ENCODE results near the gene FHDC1. TPM values are rescaled to one million over a fixed set of nuclear protein-coding genes. Genes with fewer than 3 reads are reported as not detected.

The FHDC1 gene
- total and polyA plus RNA-seq, 11 donors = 0.04 to 0.97 (median 0.21) TPM

DNA sequence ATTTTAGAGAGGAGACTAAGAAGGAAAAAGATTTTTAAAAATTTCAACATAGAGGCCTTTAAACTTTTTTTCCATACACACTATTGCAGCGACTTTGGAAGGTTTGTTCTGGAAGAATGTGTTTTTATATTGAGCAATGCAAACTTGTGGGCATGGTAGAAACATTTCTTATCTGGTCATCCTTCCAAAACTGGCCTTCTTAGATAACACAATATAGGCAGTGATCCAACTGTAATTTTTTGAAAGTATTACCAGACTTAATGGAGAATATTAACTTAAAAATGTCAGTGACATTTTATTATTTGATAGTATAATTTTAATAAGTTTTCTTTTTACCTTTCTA is 25.6 kb downstream of the FHDC1 start:
- intact Hi-C loops (cut with DNase I) = no loop called here
- no peaks in the 10 kb centered on the region for H3K27me3 ChIP-seq
- TF ChIP-seq, protein P1, sequence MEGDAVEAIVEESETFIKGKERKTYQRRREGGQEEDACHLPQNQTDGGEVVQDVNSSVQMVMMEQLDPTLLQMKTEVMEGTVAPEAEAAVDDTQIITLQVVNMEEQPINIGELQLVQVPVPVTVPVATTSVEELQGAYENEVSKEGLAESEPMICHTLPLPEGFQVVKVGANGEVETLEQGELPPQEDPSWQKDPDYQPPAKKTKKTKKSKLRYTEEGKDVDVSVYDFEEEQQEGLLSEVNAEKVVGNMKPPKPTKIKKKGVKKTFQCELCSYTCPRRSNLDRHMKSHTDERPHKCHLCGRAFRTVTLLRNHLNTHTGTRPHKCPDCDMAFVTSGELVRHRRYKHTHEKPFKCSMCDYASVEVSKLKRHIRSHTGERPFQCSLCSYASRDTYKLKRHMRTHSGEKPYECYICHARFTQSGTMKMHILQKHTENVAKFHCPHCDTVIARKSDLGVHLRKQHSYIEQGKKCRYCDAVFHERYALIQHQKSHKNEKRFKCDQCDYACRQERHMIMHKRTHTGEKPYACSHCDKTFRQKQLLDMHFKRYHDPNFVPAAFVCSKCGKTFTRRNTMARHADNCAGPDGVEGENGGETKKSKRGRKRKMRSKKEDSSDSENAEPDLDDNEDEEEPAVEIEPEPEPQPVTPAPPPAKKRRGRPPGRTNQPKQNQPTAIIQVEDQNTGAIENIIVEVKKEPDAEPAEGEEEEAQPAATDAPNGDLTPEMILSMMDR (IDR thresholded peaks at IDR 0.05) = no peak
- no peak for TF ChIP-seq POLR2A (IDR thresholded peaks at IDR 0.05)
- no peak overlapping the region for H3K27ac ChIP-seq
- peaks cover 0 to 18% (median 11%) of the 10 kb centered on the region in 12 donors for H3K4me1 ChIP-seq
- no peaks in the 10 kb centered on the region for H3K36me3 ChIP-seq
- H3K4me3 ChIP-seq = no peak overlapping the region
- WGBS, 4 donors = 84 to 93% (median 89%) methylated on average over 1 of the region's 1 CpG
- H3K9me3 ChIP-seq = no peaks in the 10 kb centered on the region
- ATAC-seq (no peak), DNase-seq (no peak)

DNA sequence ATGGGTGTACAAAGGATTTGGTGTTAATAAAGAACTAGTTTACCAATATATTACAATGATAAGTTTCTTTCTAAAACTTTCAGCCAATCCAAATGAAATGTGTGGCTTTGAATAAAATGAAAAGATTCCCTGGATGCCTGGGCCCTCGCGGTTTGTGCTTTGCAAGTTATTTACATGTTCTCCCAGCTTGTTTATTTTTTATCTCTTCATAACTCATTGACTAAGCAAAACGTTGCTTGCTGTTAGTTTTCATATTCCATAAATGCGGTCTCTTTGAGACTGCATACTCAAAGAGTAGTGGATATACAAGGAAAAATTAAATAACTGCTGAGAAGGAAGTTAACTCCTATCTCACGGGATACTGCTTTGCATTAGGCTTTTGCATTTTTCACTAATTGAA is 26.0 kb downstream of the FHDC1 start:
- H3K36me3 ChIP-seq = no peaks in the 10 kb centered on the region
- ATAC-seq (no peak), DNase-seq (no peak)
- no peaks in the 10 kb centered on the region for H3K9me3 ChIP-seq
- 88 to 92% (median 91%) methylated on average over 5 of the region's 5 CpGs for WGBS, 4 donors
- H3K27ac ChIP-seq = no peak overlapping the region
- intact Hi-C loops (cut with DNase I) = no loop called here
- H3K27me3 ChIP-seq = no peaks in the 10 kb centered on the region
- H3K4me1 ChIP-seq = peaks cover 0 to 14% (median 8%) of the 10 kb centered on the region in 12 donors
- TF ChIP-seq, protein P1 (IDR thresholded peaks at IDR 0.05) = no peak
- no peak for TF ChIP-seq POLR2A (IDR thresholded peaks at IDR 0.05)
- H3K4me3 ChIP-seq = no peak overlapping the region

DNA sequence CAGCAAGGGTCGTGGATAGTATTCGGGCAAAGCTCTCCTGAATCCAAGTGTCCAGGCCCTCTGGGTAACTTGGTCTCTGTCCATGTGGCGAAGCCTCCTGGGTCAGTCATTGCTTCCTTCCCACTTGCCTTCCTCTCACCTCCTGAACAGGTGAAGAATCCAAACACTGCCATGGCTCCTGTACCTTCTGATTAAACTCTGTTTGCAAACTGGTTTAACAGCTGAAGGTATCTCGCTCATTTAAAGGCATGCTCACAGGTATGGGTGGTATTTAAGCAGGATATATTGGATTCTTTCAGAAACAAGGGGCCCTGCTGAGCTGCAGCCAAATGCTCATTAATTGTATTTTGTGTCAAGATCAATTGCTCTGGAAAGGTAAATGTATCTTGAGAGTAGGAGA is 28.2 kb downstream of the FHDC1 start:
- no peak for TF ChIP-seq POLR2A (IDR thresholded peaks at IDR 0.05)
- TF ChIP-seq, protein P1 (IDR thresholded peaks at IDR 0.05) = no peak
- H3K36me3 ChIP-seq = no peaks in the 10 kb centered on the region
- no peaks in the 10 kb centered on the region for H3K9me3 ChIP-seq
- WGBS, 4 donors = 95 to 98% (median 96%) methylated on average over 4 of the region's 4 CpGs
- H3K4me1 ChIP-seq = no peaks in the 10 kb centered on the region
- H3K4me3 ChIP-seq = no peak overlapping the region
- ATAC-seq (no peak), DNase-seq (no peak)
- H3K27me3 ChIP-seq = no peaks in the 10 kb centered on the region
- H3K27ac ChIP-seq = no peak overlapping the region
- intact Hi-C loops (cut with DNase I) = no loop called here

DNA sequence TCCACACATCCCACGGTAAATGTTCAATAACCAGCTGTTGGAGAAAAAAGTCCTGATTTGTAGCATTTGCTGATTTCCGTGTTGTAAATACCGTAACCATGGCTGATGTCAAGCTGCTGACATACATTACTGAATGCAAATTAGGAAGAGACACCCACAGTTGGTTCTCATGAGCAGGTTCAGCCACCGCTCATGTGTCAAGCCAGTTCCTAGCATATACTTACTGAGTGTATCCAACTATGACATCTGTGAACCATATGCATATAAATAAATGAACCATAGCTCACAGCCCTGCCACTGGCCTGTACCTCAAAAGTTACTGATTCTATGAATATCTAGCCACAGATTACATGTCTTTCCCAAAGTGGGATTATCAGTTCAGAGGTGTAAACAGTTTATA is 29.5 kb downstream of the FHDC1 start:
- no peak for ATAC-seq
- H3K36me3 ChIP-seq = no peaks in the 10 kb centered on the region
- TF ChIP-seq, protein P1 (IDR thresholded peaks at IDR 0.05) = no peak
- TF ChIP-seq POLR2A (IDR thresholded peaks at IDR 0.05) = no peak
- 97 to 99% (median 97%) methylated on average over 4 of the region's 4 CpGs for WGBS, 4 donors
- intact Hi-C loops (cut with DNase I) = no loop called here
- H3K4me3 ChIP-seq = no peak overlapping the region
- no peaks in the 10 kb centered on the region for H3K9me3 ChIP-seq
- H3K27ac ChIP-seq = no peak overlapping the region
- H3K4me1 ChIP-seq = no peaks in the 10 kb centered on the region
- no peak for DNase-seq
- H3K27me3 ChIP-seq = no peaks in the 10 kb centered on the region
